Inflammatory macrophage treated with lipopolysaccharide for 4 hours (primary cell): ENCODE data around the gene ACTL9.
A peak's percentile ranks its signal among the peaks of the same experiment; 100 is the strongest.
"Not testable (repeated sequence)": the region's sequence is repeated elsewhere in the genome, so short reads cannot be mapped to it uniquely, and the experiment has no call there.

Experiments
- DNase-seq: peaks from one replicate; pipeline ENCODE4 v3.0.0-alpha.2; 2020

The ACTL9 gene, protein sequence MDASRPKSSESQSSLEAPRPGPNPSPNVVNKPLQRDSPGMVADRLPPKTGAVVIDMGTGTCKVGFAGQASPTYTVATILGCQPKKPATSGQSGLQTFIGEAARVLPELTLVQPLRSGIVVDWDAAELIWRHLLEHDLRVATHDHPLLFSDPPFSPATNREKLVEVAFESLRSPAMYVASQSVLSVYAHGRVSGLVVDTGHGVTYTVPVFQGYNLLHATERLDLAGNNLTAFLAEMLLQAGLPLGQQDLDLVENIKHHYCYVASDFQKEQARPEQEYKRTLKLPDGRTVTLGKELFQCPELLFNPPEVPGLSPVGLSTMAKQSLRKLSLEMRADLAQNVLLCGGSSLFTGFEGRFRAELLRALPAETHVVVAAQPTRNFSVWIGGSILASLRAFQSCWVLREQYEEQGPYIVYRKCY

DNA sequence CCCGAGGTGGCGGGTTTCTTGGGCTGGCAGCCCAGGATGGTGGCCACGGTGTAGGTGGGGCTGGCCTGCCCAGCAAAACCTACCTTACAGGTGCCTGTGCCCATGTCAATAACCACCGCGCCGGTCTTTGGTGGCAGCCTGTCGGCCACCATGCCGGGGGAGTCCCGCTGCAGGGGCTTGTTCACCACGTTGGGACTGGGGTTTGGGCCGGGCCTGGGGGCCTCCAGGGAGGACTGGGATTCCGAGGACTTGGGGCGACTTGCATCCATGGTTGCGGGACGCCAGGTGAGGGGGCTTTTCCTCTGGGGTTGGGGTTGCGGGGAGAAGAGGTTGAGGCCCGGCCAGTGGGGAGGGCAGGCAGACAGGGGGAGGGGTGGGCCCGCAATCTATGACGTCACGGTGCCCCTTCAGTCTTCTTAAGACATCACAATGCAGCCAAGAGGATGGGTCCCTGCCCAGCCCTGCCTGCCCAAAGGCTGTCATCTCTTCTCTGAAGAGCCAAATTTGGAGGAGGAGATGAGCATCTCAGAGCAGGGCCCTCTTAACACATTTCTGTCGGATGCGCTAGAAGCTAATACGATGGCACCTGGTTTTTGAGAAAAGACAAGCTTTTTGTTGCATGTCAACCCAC lies at the start of gene ACTL9:
Gene ACTL9 (minus strand): TSS at position 363 of the 631 bp plus-strand sequence. CDS start 94 bp downstream, at position 269.
- DNase-seq, result no peak

DNA sequence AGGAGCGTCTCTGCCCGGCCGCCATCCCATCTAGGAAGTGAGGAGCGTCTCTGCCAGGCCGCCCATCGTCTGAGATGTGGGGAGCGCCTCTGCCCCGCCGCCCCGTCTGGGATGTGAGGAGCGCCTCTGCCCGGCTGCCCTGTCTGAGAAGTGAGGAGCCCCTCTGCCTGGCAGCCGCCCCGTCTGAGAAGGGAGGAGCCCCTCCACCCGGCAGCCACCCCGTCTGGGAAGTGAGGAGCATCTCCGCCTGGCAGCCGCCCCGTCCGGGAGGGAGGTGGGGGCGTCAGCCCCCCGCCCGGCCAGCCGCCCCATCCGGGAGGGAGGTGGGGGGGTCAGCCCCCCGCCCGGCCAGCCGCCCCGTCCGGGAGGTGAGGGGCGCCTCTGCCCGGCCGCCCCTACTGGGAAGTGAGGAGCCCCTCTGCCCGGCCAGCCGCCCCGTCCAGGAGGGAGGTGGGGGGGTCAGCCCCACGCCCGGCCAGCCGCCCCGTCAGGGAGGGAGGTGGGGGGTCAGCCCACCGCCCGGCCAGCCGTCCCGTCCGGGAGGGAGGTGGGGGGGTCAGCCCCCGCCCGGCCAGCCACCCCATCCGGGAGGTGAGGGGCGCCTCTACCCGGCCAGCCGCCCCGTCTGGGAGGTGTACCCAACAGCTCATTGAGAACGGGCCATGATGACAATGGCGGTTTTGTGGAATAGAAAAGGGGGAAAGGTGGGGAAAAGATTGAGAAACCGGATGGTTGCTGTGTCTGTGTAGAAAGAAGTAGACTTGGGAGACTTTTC lies 40.9 kb upstream of the ACTL9 start:
- DNase-seq, result not testable (repeated sequence)

DNA sequence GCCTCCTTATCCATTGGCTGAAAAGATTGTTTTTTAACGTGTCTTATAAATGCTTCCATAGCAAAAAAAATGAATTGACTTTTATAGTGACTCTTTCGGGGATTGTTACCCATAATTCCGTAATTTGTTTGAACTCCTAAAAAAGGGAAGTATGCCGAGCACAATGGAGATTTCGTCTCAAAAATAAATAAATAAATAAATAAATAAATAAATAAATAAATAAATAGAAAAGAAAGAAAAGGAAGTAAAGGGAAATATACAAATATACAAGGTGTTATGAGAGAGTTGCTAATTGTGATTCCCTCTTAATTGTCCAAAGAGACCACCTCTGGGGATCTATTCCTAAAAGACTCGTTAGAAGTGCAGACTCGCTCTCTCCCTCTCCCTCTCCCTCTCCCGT lies 39.8 kb upstream of the ACTL9 start:
- no peak for DNase-seq

DNA sequence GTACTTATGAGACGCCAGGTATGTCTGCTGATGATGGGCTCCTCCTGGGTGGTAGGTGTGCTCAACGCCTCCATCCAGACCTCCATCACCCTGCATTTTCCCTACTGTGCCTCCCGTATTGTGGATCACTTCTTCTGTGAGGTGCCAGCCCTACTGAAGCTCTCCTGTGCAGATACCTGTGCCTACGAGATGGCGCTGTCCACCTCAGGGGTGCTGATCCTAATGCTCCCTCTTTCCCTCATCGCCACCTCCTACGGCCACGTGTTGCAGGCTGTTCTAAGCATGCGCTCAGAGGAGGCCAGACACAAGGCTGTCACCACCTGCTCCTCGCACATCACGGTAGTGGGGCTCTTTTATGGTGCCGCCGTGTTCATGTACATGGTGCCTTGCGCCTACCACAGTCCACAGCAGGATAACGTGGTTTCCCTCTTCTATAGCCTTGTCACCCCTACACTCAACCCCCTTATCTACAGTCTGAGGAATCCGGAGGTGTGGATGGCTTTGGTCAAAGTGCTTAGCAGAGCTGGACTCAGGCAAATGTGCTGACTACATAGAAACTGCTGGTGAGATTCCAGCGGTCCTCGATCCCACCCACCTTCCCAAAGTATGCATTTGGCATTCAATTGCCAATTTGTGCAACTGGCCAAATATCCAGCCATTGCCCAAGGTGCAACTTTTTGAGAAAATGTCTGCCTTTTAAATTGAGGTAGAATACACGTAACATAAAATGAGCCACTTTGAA lies 33.0 kb upstream of the ACTL9 start:
- no peak for DNase-seq

DNA sequence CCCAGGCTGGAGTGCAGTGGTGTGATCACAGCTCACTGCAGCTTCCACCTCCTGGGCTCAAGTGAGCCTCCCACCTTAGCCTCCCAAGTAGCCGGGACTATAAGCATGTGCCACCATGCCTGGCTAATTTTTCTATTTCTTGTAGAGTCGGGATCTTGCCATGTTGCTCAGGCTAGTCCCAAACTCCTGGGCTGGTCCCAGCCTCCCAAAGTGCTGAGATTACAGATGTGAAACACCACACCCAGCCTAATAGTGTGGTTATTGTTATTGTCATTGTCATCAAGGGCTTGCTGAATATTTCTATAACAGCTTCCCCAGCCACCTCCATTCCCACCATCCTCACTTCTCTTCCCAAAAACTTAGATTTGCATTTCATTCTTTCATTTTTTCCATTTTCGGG lies 25.7 kb upstream of the ACTL9 start:
- DNase-seq, result no peak

DNA sequence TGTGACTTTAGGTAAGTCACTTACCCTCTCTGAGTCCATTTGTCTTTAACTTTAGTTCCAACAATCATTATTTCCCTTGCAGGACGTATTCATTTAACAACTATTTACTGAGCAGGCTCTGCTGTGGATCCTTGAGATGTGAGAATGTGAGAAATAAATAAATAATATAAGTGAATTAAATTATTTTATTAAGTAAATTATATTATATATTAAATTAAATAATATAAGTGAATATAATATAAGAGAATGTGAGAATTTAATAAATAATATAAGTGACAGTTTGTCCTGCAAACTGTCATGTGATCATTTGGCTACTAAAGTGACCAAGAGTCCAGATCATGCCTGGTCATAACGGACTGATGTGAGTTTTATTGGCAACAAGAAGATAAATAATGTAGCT lies 23.4 kb upstream of the ACTL9 start:
- DNase-seq, result no peak

DNA sequence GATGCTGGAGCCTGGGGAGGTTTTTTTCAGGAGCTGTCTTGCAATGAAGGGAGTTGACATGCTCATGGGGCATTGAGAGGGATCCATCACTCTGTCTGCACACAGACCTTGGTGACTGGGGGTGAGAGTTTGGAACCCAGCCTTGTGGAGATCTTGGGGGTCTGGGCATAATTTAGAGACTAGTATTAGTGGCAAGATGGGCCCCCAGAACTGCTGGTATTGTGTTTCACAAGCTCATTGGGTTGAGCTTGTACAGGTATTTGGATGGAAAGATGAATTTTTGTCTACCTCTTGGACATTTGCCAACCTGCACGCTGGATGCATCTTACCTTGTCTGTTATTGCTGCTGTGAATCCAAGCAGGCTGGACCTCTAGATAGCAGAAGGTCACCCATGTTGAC lies 22.7 kb upstream of the ACTL9 start, which contains the start of gene OR2Z1:
Gene OR2Z1 (plus strand): TSS at position 301 of the 400 bp plus-strand sequence. CDS start 9,395 bp downstream, outside the sequence.
- no peak for DNase-seq

DNA sequence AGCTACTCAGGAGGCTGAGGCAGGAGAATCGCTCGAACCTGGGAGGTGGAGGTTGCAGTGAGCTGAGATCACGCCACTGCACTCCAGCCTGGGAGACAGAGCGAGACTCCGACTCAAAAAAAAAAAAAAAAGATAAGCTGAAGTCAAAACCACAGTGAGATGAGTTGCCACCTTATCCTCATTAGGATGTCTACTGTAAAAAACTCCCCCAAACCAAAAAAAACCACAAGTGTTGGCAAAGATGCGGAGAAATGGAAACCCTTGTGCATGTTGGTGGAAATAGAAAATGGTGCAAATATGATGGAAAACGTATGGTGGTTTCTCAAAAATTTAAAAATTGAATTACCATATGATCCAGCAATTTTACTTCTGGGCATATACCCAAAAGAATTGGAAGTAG lies 11.7 kb upstream of the ACTL9 start:
- DNase-seq, result not testable (repeated sequence)

DNA sequence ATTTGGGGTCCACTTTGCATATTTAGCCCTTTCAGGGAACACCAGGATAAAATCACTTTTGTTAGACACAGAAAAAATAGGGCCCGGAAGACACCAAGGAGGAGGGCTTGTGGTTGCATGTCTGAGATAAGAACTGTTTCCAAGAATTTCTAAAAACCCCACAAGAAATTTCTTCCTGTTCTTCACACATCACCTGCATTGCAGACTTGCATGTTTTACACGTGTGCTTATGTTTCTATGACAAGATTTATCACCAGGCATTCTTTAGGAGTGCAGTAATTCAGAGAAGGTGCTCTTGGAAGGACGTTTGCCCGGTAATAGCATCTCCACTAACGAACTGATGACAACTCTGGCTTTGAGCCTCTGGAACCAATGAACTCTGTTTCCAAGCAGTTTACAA lies 7.1 kb upstream of the ACTL9 start:
- no peak for DNase-seq

DNA sequence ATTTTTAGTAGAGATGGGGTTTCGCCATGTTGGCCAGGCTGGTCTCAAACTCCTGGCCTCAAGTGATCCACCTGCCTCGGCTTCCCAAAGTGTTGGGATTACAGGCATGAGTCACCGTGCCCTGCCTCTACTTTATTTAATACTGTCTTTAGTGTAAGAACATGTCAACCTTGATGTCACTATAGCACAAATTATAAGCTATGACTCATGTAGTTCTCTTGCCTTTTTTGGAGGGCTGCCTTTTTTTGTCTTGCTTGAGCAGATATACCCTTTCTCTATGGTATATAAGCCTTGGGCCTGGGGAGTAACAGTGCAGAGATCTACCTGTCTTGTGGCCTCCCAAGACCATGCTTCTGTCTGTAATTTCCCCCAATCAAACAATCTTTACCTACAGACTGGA lies 6.7 kb upstream of the ACTL9 start:
- not testable (repeated sequence) for DNase-seq

DNA sequence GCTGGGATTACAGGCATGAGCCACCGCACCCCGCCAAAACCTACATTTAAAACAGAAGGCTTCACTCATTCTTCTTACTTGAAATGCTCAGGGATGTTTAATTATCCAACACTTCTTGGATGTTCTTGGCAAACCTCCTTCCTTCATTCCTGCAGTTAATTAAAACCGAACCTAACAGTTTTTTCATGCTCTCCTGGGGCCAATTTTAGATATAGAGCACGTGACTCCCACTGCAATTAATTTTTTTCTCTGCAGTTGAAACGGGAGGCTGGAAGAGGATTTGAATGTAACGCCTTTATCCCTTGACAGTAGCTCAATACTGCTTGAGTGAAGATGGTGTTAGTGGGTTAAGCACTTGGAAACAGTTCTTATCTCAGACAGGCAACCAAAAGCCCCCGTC lies 4.6 kb upstream of the ACTL9 start:
- no peak for DNase-seq

DNA sequence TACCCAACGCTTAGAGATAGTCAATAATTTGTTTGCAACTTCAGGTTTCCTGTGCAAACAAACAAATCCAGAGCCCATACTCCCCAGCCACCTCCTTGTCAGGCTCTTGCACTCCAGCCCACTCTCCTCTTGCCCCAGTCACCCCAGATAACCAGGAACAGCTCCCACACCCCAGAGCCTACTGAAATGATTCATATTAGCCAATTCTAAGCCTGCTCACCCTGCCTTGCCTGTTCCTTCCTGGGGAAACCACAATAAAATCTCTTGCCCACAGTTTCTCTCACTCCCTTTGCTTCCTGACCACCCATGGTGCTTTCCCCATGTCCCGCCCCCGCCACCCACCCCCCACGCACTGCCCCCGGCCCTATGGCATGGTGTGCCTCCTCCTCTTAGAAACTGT lies 3.8 kb upstream of the ACTL9 start:
- peak; percentile 57 for DNase-seq

DNA sequence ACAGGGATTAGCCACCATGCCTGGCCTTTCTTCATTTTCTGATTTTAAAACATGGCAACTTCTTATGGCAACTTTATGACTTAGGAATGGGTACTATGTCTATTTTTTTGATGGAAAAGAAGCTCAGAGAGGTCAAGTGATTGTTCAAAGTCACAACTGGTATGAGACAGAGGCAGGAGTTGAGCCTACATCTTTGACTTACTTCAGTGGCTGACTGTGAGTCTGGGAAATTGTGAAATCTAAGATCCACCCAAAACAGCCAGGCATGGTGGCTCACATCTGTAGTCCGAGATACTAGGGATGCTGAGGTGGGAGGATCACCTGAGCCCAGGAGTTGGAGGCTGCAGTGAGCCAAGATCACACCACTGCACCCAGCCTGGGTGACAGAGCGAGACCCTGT lies 2.4 kb upstream of the ACTL9 start:
- peak; percentile 6 for DNase-seq

DNA sequence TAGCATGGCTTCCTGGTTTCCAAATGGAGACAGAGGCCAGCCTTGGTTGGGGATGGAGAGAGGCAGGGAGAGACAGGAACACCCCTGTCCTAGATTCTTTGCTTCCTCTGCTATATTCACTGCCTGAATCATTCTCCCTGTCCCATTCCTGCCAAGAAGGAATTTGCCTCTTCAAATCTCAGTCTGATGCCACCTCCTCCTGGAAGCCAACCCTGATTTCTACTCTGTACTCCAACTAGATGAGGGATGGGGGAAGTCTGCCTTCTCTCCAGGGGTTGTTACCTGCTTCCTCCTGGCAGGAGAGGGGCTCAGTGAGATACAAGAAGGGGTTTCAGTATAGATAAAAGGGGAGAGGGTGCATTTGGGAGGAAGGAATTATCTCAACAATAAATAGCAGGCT lies 1.3 kb upstream of the ACTL9 start:
- no peak for DNase-seq

DNA sequence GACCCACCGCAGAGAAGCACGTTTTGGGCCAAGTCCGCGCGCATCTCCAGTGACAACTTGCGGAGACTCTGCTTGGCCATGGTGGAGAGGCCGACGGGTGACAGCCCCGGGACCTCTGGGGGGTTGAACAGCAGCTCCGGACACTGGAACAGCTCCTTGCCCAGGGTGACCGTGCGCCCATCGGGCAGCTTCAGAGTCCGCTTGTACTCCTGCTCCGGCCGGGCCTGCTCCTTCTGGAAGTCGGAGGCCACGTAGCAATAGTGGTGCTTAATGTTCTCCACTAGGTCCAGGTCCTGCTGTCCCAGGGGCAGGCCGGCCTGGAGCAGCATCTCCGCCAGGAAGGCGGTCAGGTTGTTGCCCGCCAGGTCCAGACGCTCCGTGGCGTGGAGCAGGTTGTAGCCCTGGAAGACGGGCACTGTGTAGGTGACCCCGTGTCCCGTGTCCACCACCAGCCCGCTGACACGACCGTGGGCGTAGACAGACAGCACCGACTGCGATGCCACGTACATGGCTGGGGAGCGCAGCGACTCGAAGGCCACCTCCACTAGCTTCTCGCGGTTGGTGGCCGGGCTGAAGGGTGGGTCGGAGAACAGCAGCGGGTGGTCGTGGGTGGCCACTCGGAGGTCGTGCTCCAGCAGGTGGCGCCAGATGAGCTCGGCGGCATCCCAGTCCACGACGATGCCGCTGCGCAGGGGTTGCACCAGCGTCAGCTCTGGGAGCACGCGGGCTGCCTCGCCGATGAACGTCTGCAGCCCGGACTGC lies 743 bp downstream of the ACTL9 start:
- no peak for DNase-seq

DNA sequence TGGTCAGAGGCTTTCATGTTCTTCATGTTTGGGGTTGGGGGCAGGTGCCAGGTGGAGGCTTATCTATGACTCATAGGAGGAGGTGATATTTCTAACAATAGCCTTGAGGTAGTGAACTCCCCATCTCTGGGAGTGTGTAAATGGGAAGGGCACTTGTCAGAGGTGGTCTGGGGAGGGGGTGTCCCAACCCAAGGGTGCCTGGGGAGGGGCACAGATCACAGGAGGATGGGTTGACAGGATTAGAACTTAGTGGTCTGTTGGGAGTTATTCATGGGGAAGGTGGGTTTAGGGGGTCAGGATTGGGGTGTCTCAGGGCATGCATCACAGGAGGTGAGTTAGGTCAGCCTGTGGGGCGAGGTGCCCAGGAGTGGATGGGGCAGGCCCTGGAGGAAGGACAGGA lies 1.6 kb downstream of the ACTL9 start:
- DNase-seq, result no peak

DNA sequence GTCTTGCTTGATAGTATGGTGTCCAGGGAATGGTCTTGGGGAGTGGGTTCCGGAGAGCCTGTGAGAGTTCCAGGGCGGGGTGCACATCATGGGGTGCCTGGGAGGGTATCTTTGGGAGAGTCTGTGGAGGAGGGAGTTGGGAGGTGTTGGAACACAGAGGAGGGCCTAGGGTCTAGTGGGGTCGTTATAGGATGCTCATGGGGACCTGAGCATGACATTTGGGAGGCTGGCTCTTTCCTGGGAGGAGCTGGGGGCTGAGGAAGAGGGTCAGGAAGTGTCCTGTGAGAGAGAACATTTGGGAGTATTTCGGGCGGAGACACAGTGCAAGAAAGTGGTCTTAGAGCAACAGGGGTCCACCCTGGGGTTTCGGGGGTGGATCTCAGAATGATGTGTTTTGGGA lies 2.7 kb downstream of the ACTL9 start:
- no peak for DNase-seq

DNA sequence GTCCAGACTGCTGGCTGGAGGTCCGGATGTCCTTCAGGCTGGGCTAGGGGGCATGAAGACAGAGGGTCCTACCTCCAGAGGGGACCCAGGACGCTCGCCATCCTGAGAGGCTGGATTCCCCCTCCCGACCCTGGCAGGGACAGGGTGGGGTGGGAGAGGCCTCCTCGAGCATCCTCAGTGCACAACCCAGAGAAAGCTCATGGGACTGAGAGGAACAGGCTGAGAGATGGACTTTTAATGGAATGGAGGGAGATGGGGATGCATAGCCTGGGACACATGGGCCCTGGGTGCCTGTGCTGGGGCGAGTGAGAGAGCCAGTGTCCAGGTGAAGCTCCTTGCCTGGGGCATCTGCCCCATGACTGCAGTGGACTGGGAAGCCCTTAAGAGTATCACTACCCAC lies 3.1 kb downstream of the ACTL9 start:
- no peak for DNase-seq

DNA sequence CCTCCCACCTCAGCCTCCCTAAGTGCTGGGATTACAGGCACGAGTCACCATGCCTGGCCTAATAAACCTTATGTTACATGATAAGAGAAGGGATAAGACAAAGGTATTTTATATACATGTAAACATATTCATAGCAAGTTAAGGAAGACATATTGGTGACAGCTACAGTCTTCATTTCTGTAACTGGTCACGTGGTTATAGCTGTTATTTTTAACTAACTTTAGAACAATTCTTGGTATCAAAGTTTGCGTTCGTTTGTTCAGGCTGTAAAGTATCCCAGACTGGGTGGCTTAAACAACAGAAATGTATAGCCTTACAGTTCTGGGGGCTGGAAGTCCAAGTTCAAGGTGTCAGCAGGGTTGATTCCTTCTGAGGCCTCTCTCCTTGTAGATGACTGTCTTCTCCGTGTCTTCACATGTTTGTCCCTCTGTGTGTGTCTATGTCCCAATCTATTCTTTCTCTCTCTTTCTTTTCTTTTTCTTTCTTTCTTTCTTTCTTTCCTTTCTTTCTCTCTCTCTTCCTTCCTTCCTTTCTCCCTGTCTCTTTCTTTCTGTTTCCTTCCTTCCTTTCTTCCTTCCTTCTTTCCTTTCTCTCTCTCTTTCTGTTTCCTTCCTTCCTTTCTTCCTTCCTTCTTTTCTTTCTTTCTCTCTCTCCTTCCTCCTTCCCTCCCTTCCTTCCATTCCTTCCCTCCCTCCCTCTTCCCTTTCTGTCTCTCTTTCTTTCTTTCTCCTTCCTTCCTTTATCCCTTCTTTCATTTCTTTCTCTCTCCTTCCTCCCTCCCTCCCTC lies 7.6 kb downstream of the ACTL9 start:
- DNase-seq, result no peak

DNA sequence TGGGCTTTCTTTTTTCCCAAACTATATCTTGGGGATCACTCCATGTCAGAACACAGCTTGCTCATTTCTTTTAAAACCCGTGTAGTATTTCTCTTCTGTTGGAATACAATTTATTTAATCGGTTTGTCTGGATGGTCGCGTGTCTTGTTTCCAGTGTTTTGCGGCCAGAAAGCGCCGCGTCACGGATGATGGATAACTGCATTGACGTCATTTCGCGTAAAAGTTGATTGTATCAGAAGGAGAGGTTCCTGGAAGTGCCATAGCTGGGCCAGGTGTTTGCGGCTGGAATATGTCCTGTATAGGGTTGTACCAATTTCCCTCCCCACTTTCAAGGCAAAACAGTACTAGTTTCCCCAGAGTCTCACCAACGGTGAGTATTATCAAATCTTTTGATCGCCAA lies 9.7 kb downstream of the ACTL9 start:
- DNase-seq, result no peak

DNA sequence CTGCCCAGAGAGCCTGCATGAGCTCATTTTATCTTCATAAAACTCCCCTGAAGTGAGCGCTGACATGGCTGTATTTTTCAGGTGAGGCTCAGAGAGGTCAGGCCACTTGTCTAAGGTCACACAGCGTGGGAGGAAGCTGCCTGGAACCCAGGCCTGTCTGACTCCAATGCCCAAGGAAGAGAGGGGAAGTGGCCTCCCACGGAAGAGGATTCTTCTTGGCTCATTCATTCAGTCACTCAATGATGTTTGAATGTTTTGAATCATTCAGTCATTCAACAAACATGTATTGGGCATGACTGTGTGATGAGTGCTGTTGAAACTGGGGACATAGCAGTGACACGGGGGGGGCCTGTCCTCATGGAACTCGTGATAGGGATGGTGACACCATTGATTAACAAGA lies 12.0 kb downstream of the ACTL9 start:
- DNase-seq, result peak; percentile 47
